GM23248 (cell line): Measurements from ENCODE around the gene PSMB4. TPM values are rescaled to one million over a fixed set of nuclear protein-coding genes. Genes with fewer than 3 reads are reported as not detected.
"Not testable (repeated sequence)": the region's sequence is repeated elsewhere in the genome, so short reads cannot be mapped to it uniquely, and the experiment has no call there.

Source experiments
- DNase-seq: peaks from one replicate; pipeline ENCODE4 v3.0.0-alpha.2; 2015
- H2AFZ ChIP-seq: fragments of 200-600 bp; sonication (generic); 2 replicates; pipeline ENCODE4 v1.6.1; 2016; ENCODE audit warnings: antibody characterized with exemption
- H3F3A ChIP-seq: fragments of 200-600 bp; sonication (generic); 2 replicates; pipeline ENCODE4 v1.6.1; 2016; ENCODE audit warnings: mild to moderate bottlenecking, antibody characterized with exemption, mixed run types; ENCODE audit not compliant: insufficient read depth
- H3K27ac ChIP-seq: fragments of 200-600 bp; sonication (generic); 2 replicates; pipeline ENCODE4 v1.5.1; 2016; ENCODE audit warnings: mild to moderate bottlenecking
- H3K27me3 ChIP-seq: fragments of 200-600 bp; sonication (generic); replicated peaks from 2 replicates; pipeline ENCODE4 v1.6.1; 2016; ENCODE audit warnings: mild to moderate bottlenecking; ENCODE audit not compliant: insufficient read depth
- H3K36me3 ChIP-seq: fragments of 200-600 bp; sonication (generic); 2 replicates; pipeline ENCODE4 v1.6.1; 2016; ENCODE audit warnings: low read depth, mild to moderate bottlenecking
- H3K4me1 ChIP-seq: fragments of 200-600 bp; sonication (generic); 2 replicates; pipeline ENCODE4 v1.6.1; 2016; ENCODE audit warnings: mild to moderate bottlenecking; ENCODE audit not compliant: insufficient read depth
- H3K4me2 ChIP-seq: fragments of 200-600 bp; sonication (generic); one replicate; pipeline ENCODE4 v1.6.1; 2016; ENCODE audit warnings: mild to moderate bottlenecking; ENCODE audit not compliant: unreplicated experiment
- H3K4me3 ChIP-seq: fragments of 200-600 bp; sonication (generic); 2 replicates; pipeline ENCODE4 v1.5.1; 2016; ENCODE audit warnings: mild to moderate bottlenecking
- H3K79me2 ChIP-seq: fragments of 200-600 bp; sonication (generic); 2 replicates; pipeline ENCODE4 v1.6.1; 2016; ENCODE audit warnings: mild to moderate bottlenecking; ENCODE audit not compliant: insufficient read depth
- H3K9ac ChIP-seq: fragments of 200-600 bp; sonication (generic); 2 replicates; pipeline ENCODE4 v1.6.1; 2016; ENCODE audit warnings: mild to moderate bottlenecking
- H3K9me2 ChIP-seq: fragments of 200-600 bp; sonication (generic); 2 replicates; pipeline ENCODE4 v1.6.1; 2016; ENCODE audit warnings: mixed run types, mild to moderate bottlenecking, moderate library complexity; ENCODE audit not compliant: insufficient read depth
- H3K9me3 ChIP-seq: fragments of 200-600 bp; sonication (generic); one replicate; pipeline ENCODE4 v1.6.1; 2017; ENCODE audit warnings: low read depth
- H4K20me1 ChIP-seq: fragments of 200-600 bp; sonication (generic); 2 replicates; pipeline ENCODE4 v1.6.0; 2016; ENCODE audit not compliant: insufficient read depth
- EZH2 ChIP-seq: fragments of 200-600 bp; sonication (generic); IDR thresholded peaks from 2 replicates; pipeline ENCODE4 v1.6.1; 2018; ENCODE audit warnings: antibody characterized with exemption, mild to moderate bottlenecking; ENCODE audit not compliant: insufficient read depth, poor library complexity, severe bottlenecking
- EZH2phosphoT487 ChIP-seq: fragments of 200-600 bp; sonication (generic); IDR thresholded peaks from 2 replicates; pipeline ENCODE4 v1.6.1; 2018; ENCODE audit warnings: antibody characterized with exemption, moderate library complexity, mild to moderate bottlenecking, low read depth; ENCODE audit not compliant: insufficient read depth
- WGBS, 2 experiments: methylation state at CpG; one replicate each; pipeline ENCODE4 v1.1.6; 2015 to 2017; ENCODE audit warnings: low lambda C conversion rate in 2 of 2, low coverage in 1 of 2; ENCODE audit errors: missing lambda C conversion rate in 2 of 2; 5-methylcytosine and 5-hydroxymethylcytosine counted together
- in situ Hi-C: fragments of 300-500 bp; cut with MboI; formaldehyde crosslinking; loops from 2 replicates; pipeline ENCODE4 v1.15.0; 2020
- polyA plus RNA-seq: library from polyadenylated mRNA; unstranded; fragments of >200 nt; fragmentation: Nextera tagmentation; extraction: Ambion mirVana; gene quantifications from 2 replicates; pipeline ENCODE4 v1.2.1, GENCODE V29; 2016
- total RNA-seq: library from RNA; depleted of rRNA; stranded (reverse); fragments of >200 nt; shearing (Covaris generic); gene quantifications from 2 replicates; pipeline ENCODE4 v1.2.3, GENCODE V29; 2014; rRNA removed

PSMB4 gene
- total RNA-seq (214 and 262 TPM in 2 replicates), polyA plus RNA-seq (186 and 193 TPM in 2 replicates)

- peaks cover 24% of the 10 kb centered on the region for H3K79me2 ChIP-seq
- WGBS, 2 experiments = 1 to 2% methylated on average over 62 to 63 of the region's 63 CpGs
- in situ Hi-C loops = no loop called here
Measured at GRCh38 chr1:151399324-151400171, at the start of gene PSMB4. Gene PSMB4, plus strand, starts transcription at chr1:151399573. Its CDS starts 15 bp downstream, at chr1:151399588.

DNA sequence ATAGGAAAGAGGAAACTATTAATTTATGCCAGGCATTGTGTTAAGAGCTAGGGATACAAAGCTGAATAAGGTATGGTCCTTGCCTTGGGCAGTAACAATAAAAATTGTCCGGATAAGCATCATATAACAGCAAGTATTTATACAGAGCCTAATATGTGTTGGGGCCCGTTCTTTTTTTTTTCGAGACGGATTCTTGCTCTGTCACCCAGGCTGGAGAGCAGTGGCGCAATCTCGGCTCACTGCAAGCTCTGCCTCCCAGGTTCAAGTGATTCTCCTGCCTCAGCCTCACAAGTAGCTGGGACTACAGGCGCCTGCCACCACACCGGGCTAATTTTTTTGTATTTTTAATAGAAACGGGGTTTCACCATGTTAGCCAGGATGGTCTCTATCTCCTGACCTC, 49.0 kb upstream of the PSMB4 start:
- H3K27me3 ChIP-seq, in situ Hi-C loops, H3F3A ChIP-seq, H3K4me3 ChIP-seq, H3K79me2 ChIP-seq, H3K9me2 ChIP-seq, H3K9ac ChIP-seq, DNase-seq, H3K27ac ChIP-seq, H2AFZ ChIP-seq, H3K4me2 ChIP-seq, H3K36me3 ChIP-seq, H4K20me1 ChIP-seq, H3K9me3 ChIP-seq: not testable (repeated sequence)
- H3K4me1 ChIP-seq = 0 out of 2 replicates have a peak, but pooled peaks cover 10% of the 10 kb centered on the region
- WGBS, 2 experiments = 89 to 92% methylated on average over 9 of the region's 9 CpGs

More at GRCh38 chr1:151399324-151400171, at the start of gene PSMB4:
- H4K20me1 ChIP-seq = no peaks in the 10 kb centered on the region
- H3K4me3 ChIP-seq = peak within 1 kb of the TSS; percentile 97
- peak within 1 kb of the TSS; percentile 92 for H3K27ac ChIP-seq
- TF ChIP-seq EZH2 (no peak), EZH2phosphoT487 (no peak)
- peak within 1 kb of the TSS; percentile 94 for H3K4me2 ChIP-seq
- peak within 1 kb of the TSS; percentile 99 for H3K9ac ChIP-seq
- H3K27me3 ChIP-seq = no peaks in the 10 kb centered on the region
- H3K9me3 ChIP-seq = no peaks in the 10 kb centered on the region
- peak within 1 kb of the TSS; percentile 91 for H2AFZ ChIP-seq
- DNase-seq = peak; percentile 95
- peaks cover 29% of the 10 kb centered on the region for H3K36me3 ChIP-seq
- H3F3A ChIP-seq = peaks cover 45% of the 10 kb centered on the region
- no peaks in the 10 kb centered on the region for H3K9me2 ChIP-seq
- H3K4me1 ChIP-seq = peaks cover 18% of the 10 kb centered on the region

DNA sequence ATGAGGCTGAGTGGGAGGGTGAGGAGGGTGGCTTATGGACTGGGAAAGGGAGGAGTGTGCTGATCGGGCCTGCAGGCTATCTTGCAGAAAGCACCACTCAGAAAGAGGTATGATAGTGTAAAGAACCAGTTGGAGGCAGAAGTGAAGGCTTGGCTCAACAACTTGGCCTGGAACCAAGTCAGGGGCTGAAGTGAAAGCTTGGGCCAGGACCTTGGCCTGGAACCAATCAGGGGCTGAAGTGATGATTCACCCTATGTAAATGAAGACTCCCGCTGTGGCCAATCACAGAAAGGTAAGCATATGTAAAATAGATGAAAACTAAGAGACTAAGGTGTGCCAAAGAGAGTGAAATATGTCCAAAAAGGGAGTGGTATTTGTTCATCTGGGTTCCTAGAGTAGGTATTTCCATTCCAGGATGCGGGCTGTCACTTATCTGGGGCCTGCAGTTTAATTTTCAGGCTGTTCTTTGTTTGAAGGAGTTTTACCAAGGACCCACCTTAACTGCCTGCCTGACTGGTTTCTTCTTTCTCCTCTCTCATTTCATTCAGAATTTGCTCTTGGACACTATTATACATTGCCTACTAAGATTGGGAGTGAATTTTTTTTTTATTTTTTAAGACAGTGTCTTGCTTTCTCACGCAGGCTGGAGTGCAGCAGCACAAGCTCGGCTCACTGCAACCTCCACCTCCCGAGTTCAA, 47.2 kb upstream of the PSMB4 start:
- DNase-seq = no peak
- Histone ChIP-seq H3K9me3 (no peaks in the 10 kb centered on the region), H3K79me2 (no peaks in the 10 kb centered on the region), H3F3A (no peaks in the 10 kb centered on the region), H3K4me3 (no peak overlapping the region), H3K9ac (no peak overlapping the region), H3K4me2 (no peak overlapping the region), H4K20me1 (no peaks in the 10 kb centered on the region), H3K36me3 (no peaks in the 10 kb centered on the region), H3K27ac (no peak overlapping the region), H3K9me2 (no peaks in the 10 kb centered on the region), H3K27me3 (no peaks in the 10 kb centered on the region), H3K4me1 (0 out of 2 replicates have a peak, but pooled peaks cover 3% of the 10 kb centered on the region), H2AFZ (no peak overlapping the region)
- WGBS, 2 experiments = 72 to 77% methylated on average over 6 of the region's 6 CpGs
- in situ Hi-C loops = no loop called here
- TF ChIP-seq EZH2 (no peak), EZH2phosphoT487 (no peak)

DNA sequence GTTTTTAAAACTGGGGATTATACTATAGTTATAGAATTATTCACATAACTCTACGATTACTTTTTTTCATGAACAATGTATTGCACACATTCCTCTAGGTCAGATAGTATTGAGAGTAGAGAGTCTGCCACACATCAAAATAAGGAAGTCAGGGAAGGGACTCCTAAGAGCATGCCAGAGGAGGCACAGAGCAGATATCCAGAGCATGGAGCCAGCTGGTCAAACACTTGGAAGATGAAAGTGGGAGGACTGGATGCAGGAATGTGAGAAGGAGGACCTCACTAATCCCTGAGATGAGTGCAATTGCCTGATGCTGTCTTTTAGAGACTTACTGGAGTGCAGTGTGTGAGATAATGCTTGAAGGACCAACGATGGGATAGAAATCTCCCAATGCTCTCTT, 42.7 kb upstream of the PSMB4 start:
- H3K27ac ChIP-seq = no peak overlapping the region
- H3K9me3 ChIP-seq = no peaks in the 10 kb centered on the region
- in situ Hi-C loops = no loop called here
- no peak for TF ChIP-seq EZH2phosphoT487
- TF ChIP-seq EZH2 = no peak
- no peaks in the 10 kb centered on the region for H4K20me1 ChIP-seq
- no peak overlapping the region for H2AFZ ChIP-seq
- no peak for DNase-seq
- H3K27me3 ChIP-seq = no peaks in the 10 kb centered on the region
- H3K4me1 ChIP-seq = no peaks in the 10 kb centered on the region
- H3K36me3 ChIP-seq = no peaks in the 10 kb centered on the region
- H3K4me2 ChIP-seq = no peak overlapping the region
- no peaks in the 10 kb centered on the region for H3F3A ChIP-seq
- 53 to 56% methylated on average over 2 of the region's 2 CpGs for WGBS, 2 experiments
- H3K79me2 ChIP-seq = no peaks in the 10 kb centered on the region
- no peak overlapping the region for H3K4me3 ChIP-seq
- no peak overlapping the region for H3K9ac ChIP-seq
- H3K9me2 ChIP-seq = no peaks in the 10 kb centered on the region
